ENCODE results near the gene TRIM66. TPM values are rescaled to one million over a fixed set of nuclear protein-coding genes. Genes with fewer than 3 reads are reported as not detected.

Gene TRIM66
- polyA plus RNA-seq, 3 donors: 2.9 to 3.2 (median 3.1) TPM

DNA sequence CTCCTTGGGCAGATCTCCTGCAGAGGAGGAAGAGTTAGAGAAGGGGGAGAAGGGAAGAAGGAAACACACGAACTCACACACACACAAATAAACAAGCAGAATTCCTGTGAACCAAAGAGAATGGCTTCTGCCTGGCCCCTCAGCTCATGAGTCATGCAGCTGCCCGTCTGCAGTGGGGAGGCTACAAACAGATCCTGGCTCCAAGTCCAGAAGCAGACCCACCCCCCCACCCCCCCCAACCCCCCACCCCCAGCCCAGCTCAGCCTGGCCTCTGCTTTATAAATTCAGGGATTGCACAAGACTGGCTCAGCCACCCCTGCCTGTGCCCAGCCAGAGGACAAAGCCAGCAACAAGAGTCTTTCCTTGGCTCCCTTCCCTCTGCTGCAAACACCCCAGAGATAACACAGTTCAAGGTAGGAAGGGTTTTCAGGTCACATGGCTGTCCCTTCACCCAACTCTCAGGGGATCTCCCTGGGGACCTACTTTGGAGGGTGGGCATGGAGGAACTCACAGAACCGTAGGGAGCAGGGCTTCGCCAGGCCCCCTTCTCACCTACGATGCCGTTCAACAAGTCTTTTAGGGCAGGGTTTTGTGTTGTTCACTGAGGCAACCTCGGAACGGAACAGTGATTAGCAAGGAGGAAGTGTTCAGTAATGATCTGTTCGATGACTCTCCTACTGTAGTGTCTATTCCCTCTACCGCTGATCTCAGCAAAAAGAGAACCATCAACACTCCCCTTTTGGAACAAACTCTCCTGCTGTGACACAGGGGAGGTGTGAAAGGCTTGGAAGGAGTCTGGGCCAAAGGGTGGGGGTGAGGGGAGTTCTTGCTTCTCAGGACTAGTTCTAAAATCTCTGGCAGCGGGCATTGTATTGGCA lies 35.6 kb upstream of the TRIM66 start:
- WGBS, 3 donors: 28 to 31% (median 30%) methylated on average over 11 of the region's 11 CpGs
- no peak overlapping the region for H3K27ac ChIP-seq (ENCODE audit: low read depth, low read length)

DNA sequence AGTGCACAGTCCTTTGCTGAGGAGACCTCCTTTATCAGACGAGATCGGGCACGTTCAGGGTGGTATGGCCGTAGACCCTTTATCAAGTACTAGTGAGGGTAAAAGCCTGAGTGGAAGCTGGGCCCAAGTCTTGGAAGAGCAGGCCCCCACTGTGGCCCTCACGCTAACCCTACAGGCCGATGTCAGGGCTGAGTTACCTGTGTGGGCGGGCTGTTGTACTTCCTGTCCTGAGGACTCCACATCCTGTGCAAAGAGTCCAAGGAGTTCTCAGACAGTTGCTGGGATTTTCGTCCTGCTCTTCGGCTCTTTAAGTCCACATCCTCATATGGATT lies 35.0 kb upstream of the TRIM66 start:
- 61 to 85% (median 68%) methylated on average over 9 of the region's 9 CpGs for WGBS, 3 donors

DNA sequence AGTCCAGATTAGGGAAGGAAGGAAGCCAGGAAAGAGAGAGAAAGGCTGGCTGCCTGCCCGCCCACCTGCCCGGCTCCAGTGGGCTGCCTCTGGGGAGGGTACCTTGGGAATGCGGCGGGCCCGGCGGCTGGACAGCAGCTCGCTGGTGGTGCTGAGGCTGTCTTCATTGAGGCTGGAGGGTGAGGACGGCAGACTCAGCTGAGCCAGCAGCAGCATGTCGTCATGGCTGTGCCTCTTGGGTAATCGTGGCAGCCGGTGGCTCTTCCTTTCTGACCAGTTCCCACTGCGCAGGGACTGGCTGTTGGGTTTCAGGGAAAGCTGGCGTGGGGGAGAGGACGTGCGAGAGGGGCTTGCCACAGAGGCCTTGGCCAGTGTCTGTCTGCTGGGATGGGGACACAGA lies 33.0 kb upstream of the TRIM66 start:
- H3K27ac ChIP-seq (ENCODE audit: low read depth, low read length): no peak overlapping the region
- 27 to 77% (median 40%) methylated on average over 15 of the region's 15 CpGs for WGBS, 3 donors

More for the DNA sequence above, 35.0 kb upstream of the TRIM66 start:
- H3K27ac ChIP-seq (ENCODE audit: low read depth, low read length): no peak overlapping the region

DNA sequence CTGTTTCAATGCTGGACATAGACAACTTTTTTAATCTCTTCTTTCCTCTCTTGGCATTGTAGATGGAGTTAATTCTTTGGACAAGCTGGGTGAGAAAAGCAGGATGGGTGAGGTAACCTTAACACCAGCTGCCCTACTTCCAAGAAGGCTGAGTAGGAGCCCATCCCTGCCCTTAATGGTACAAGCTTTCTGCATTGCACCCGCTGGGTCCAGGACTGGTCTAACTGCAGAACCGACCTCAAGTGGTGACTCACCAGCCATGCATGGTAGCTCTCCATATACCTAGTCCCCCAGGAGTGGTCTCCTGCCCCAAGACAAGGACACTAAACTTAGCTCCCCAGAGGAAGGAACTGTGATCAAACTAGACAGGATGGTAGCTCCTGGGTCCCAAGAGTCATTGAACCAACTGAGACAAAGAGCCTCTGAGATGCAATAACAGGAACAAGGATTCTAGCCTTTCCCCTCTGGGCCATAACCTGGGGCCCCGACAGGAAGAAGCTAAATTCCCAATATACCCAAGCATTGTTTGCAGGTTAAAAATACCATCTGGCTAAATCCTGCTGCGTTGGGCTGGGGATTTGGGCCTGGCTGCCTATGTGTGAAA lies 32.3 kb upstream of the TRIM66 start:
- WGBS, 3 donors: 59 to 77% (median 67%) methylated on average over 4 of the region's 4 CpGs
- no peak overlapping the region for H3K27ac ChIP-seq (ENCODE audit: low read depth, low read length)

DNA sequence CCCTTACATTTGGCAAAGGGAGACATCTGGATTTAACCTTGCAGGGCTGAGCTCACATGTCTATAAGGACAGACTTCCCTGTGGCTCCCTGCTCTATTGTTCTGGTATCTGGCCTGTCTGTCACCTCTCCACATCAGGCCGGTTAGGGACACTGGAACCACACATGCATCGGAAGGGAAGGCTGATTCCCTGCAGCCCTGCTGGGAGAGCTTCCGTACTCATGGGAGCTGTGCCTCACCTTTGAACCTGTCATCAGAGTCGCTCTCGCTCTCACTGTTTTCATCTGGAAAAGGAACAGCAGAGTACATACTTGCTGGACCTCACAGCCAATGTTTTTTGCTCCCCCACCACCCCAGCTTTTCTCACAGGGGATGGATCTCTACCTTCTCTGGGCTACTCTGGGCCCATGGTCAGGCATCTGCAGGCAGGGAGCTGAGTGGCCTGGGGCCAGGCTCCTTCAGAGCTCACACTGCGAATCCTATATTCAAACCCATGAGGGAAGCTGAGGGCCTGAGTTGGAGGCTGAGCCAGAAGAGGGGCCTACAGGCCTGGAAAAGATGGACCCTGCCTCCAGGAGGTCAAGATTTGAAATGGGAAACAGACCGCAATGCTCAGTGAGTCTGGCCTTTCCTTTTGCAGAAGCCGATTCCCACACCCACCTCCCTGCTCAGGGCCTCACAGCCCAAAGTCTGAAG lies 31.4 kb upstream of the TRIM66 start:
- H3K27ac ChIP-seq (ENCODE audit: low read depth, low read length): no peak overlapping the region
- WGBS, 3 donors: 83 to 91% (median 86%) methylated on average over 8 of the region's 8 CpGs

DNA sequence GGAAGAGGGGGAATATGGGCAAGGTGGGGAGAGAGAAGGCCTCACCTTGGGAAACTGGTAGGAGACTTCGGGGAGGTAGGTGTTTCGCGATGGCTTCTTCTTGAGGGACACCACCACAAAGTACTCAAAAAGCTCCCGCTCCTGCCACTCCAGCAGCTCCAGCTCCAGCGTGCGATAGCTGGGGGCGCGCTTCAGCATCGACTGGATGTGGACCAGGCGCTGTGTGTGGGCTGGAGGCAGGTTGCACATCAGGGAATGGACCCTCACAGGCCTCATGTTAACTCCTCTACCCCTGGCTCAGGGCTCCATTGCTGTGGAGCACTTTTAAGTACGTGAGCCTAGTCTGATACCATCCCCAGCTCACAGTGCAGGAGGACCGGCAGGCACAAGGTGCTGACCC lies 30.0 kb upstream of the TRIM66 start:
- H3K27ac ChIP-seq (ENCODE audit: low read depth, low read length): no peak overlapping the region
- 96 to 98% (median 96%) methylated on average over 12 of the region's 12 CpGs for WGBS, 3 donors

DNA sequence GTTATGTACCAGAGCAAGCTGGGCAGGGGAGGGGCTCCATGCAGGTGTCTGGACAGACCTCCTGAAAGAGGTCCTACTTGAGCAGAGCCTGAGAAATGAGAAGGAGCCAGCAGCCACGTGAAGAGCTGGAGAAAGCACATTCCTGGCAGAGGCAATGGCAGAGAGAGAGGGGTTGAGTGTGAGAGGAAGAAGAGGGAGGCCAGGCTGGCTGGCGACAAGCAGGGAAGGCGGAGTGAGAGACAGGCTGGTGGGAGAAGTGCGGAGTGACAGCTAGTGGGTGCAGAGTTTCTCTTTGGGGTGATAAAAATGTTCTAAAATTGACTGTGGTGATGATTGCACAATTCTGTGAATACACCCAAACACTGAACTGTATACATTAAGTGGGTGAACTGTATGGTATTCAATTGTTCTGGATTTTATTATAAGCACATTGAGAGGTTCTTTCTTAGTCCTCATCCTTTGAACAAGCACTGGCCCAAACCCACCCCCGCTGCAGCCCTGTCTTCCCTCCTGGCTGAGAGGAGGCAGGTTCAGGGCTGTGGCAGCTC lies 29.5 kb upstream of the TRIM66 start:
- WGBS, 3 donors: 76 to 87% (median 80%) methylated on average over 5 of the region's 5 CpGs
- H3K27ac ChIP-seq (ENCODE audit: low read depth, low read length): no peak overlapping the region

DNA sequence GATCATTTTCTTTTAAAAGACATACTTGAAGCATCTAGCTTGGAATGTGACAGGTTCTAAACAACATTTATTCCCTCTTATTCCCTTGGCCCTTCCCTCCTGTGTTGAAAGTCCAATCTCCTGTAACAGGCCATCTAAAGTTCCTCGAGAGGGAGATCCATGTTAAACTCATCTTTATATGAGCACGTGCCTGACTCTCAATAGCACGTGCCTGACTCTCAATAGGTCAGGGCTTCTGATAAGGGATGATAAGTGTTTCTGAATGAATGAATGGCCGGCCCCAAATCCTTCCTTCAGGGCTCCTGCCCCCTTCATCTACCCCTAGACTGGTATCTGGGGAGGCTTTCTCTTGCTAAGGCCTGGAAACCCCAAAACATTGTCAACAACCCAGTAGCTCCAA lies 27.3 kb upstream of the TRIM66 start:
- H3K27ac ChIP-seq (ENCODE audit: low read depth, low read length): no peak overlapping the region

DNA sequence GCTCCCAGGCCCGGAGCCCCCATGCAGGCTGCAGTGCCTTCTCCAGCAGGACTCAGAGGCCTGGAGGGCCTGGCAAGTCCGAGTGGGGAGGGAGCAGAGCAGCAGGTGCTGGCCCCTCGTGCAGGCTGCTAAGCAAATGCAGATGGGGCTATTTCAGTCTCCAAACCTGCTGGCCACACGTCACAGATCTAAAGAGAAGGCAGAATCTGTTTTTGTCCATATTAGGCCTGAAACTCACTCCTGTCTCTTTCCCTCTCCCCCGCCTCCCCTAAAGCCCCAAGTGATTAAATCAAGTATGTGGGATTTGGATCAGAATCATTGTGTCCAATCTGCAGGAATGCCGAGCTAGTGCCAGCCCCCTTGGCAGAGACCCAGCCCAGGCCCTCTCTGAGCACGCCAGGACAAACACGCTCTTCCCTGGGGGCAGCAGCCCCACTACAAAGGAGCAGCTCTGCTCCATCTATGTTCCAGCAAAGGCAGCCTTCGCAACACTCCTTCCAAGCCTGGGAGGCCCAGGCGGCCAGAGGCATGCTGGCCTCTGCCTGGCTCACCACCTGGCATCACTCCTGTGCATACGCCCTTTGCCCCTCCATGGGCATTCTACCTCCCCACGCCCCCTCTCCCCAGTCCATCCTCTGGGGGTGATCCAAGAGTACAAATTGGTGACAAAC lies 26.7 kb upstream of the TRIM66 start:
- WGBS, 3 donors: 41 to 43% (median 42%) methylated on average over 12 of the region's 12 CpGs

More for the DNA sequence above, 27.3 kb upstream of the TRIM66 start:
- 78 to 89% (median 78%) methylated on average over 4 of the region's 4 CpGs for WGBS, 3 donors

DNA sequence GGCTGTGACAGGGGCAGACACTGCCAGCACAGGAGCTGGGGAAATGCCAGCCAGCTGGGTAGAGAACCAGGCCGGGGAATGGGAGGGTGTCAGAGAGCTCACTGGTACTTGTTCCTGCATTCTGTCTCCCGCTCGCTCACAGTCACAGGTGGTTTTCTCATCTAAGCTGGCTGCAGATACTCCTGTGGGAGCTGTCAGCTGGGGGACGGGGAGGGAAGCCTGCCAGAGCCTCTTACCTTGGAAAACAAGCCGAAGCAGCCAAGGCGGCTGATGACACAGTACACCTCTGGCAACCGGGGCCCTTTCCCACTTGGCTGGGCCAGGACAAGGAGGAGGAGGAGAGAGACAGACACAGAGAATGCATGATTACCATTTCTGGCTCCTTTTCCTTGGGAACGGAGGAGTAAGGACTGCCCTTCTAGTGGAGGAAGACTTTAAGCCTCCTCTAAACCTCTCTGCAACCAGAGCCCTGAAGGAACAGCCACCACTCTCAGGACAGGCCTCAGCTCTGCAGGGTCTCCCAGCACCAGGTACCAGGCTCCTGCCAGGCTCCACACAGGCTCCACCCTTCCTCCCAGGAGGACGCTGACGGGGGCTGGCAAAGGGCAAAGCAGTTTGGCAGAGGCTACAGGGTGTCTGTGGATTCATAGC lies 25.2 kb upstream of the TRIM66 start:
- no peak overlapping the region for H3K27ac ChIP-seq (ENCODE audit: low read depth, low read length)
- 23 to 58% (median 57%) methylated on average over 10 of the region's 10 CpGs for WGBS, 3 donors

More for the DNA sequence above, 26.7 kb upstream of the TRIM66 start:
- peak overlapping the region; percentile 44 for H3K27ac ChIP-seq (ENCODE audit: low read depth, low read length)

DNA sequence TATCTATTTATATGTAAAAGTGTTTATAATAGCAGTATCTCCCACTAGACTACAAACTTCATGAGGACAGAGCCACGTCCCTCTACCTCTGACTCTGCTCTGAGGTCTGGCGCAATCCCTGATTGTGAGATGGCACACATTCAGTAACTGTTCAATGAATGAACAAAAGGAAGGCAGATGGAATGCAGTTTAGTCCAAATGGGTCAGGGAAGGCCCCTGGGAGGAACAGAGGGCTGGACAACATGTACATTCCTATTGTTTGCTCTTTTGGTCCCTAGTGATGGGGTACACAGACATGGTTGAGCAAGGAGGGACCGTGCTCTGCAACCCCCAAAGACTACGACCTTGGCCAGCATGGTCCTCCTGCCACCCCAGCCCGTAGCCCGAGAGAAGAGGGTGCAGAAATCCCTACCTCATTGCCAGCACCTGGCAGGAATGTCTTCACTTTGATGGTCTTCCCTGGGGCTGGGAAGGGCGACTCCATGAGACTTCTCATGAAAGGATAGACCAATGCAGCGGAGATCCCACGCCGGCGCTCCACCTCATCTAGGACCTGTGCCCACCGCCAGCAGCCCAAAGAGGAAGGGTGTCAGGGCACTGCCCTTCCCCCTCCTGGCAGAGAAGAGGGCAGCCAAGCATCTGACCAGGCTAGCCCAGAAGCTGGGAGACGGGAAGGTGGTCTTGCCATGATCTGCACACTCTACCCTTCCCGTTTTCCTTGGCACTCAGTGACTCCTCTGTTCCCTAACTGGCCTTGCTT lies 24.4 kb upstream of the TRIM66 start:
- no peak overlapping the region for H3K27ac ChIP-seq (ENCODE audit: low read depth, low read length)
- WGBS, 3 donors: 84 to 90% (median 86%) methylated on average over 14 of the region's 14 CpGs

DNA sequence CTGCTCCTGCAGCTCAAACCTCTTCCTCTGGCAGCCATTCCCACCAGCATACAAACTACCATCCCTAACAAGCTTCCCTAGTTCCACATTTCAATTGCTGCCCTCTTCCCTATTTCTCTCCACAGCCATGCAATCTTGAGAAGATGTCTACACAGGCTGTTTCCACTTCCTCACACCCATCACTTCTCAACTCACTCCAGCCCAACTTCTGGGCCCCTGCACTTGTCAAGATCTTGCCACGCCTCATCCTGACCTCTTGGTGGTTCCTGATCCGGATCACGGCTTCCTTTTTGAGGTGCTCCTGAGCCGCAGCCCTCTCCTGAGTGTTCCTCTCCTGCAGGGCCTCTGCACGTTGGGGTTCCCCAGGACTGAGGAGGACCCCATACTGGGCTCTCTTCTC lies 22.7 kb upstream of the TRIM66 start:
- no peak overlapping the region for H3K27ac ChIP-seq (ENCODE audit: low read depth, low read length)
- 43 to 85% (median 63%) methylated on average over 5 of the region's 5 CpGs for WGBS, 3 donors

DNA sequence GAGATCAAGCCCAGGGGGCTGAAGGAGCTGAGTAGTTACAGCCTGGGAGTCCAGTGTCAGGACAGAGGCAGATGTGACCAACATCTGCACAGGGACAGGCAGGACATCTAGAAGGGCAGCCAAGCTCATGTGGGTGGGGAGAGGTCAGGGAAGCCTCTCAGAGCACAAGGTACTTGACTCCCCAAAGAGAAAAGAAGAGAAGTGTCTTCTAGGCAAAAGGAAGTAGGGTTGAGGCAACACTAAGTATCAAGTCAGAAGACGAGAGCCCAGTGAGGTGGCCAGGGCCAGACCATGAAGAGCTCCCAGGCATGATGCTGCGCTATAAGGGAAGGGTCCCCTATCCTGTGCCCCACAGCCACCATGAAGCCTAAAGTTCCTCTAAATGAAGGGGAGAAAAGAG lies 21.7 kb upstream of the TRIM66 start:
- H3K27ac ChIP-seq (ENCODE audit: low read depth, low read length): no peak overlapping the region
- 70 to 97% (median 80%) methylated on average over 2 of the region's 2 CpGs for WGBS, 3 donors

DNA sequence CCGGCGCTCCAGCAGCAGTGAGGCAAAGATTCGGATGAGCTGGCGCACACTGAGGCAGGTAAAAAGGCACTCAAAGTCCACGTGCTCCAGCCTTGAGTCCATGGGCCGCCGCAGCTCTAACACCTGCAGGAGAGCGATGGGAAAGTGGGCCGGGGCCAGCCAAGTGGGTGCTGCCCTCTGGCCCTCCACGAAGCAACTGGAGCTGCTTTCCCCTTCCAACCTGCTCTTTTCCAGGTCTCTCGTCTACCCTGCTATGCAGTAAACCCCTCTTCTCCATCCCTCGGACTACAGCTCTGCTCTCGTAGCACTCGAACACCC lies 20.1 kb upstream of the TRIM66 start:
- 91 to 95% (median 94%) methylated on average over 14 of the region's 14 CpGs for WGBS, 3 donors
- no peak overlapping the region for H3K27ac ChIP-seq (ENCODE audit: low read depth, low read length)

DNA sequence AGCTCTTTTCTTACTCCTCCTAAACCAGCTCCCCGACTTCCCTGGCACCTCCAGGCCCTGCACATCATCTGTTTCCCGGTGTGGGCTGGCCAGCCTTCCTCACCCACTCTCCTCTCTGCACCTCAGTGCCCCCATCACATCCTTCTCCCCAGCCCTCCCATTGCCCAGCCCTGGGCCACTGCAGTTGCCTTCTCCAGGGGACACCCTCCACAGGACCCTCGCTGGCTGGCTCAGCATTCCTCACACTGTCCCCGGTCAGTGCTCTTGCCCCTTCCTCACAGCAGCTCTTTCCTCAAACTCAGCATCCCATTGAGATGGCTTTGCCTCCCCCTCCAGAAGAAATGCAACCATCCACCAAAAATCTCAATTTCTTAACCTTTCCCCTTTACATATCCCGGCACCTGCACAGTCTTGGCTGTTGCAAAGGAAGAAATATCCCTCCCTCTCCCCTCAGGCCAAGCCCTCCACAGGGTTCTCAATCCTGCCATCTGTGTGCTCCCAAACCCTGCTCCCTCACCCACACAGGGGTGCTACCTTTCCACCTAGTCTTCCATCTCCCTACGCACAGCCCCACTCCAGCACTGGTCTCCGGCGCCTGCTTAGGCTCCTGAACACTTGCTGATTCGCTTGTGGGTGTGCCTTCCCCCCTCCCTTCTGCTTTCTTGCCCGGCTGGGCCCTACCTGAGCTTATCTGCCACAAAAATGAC lies 19.6 kb upstream of the TRIM66 start:
- H3K27ac ChIP-seq (ENCODE audit: low read depth, low read length): no peak overlapping the region
- WGBS, 3 donors: 90 to 93% (median 91%) methylated on average over 10 of the region's 10 CpGs

DNA sequence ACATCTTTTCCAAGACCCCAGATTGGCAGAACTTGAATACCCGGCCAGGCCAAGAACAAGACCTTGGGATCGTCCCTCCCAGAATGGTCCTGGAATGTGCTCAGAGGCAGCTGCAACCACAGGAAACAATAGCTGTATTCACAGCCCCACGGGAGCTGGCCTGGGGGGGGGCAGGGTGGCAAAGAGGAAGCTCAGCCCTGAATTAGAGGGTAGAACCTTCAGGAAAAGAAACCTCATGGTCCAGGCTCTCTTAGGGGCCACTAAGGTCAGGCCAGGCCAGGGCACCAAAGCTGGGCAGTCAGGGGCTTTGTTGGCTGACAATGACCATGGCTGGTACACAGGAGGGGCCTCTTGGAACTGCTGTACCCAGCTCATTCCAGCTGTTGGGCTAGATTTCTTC lies 17.4 kb upstream of the TRIM66 start:
- H3K27ac ChIP-seq (ENCODE audit: low read depth, low read length): no peak overlapping the region
- WGBS, 3 donors: 20 to 26% (median 24%) methylated on average over 3 of the region's 3 CpGs

DNA sequence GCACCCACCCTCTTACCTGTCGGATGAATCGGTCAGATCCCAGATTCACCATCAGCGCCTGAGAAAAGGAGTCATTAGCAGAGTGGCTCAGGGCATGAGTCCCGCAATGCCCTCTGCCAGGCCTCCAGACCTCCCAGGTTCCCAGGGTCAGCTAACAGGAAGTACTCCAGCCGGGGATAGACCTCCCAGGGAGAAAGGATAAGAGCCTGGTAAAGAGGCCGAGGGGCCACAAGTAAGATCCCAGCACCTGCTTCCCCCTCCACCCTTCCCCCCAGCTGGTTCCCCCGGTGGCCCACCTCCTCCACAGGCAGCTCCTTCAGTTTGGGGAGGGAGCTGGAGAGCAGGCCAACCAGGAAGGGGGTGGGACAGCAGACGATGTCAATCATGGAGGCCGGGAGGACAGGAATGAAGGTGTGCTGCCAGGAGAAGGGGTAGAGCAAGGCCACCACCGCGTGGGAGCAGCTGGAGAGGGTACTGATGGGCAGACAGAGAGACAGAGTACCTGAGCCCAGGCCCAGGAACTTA lies 16.5 kb upstream of the TRIM66 start:
- no peak overlapping the region for H3K27ac ChIP-seq (ENCODE audit: low read depth, low read length)
- whole genome bisulfite sequencing, 3 donors: 49 to 75% (median 70%) methylated on average over 11 of the region's 11 CpGs

All from adipose tissue (tissue), 3 donors.